ENCODE measurements around the gene CDH4.

CDH4 gene

GRCh38 chr20:61588411-61589385, 336.6 kb downstream of the CDH4 start:
- DNase-seq: peak; percentile 86

- DNase-seq: no peak
Observed at GRCh38 chr20:61590236-61590635, 338.2 kb downstream of the CDH4 start.

DNA sequence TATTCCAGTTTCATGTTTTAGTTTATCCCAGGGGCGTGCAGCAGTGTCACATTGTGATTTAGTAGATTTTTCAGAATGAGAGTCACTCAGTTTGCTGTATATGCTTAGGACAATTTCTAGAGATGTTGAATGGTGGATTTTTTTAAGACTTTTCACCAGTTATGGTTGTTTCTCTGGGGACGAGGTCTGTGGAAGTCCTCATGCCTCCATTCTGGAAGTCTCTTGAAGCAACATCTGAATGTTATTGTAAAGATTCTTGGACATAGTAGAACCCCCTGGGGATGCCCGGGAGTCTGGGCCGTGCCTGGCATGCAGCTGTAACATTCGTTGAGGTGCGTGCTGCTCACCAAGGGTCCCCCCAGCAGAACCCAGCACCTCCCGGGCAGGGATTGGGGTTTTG, 341.5 kb downstream of the CDH4 start:
- DNase-seq: peak; percentile 78

DNA sequence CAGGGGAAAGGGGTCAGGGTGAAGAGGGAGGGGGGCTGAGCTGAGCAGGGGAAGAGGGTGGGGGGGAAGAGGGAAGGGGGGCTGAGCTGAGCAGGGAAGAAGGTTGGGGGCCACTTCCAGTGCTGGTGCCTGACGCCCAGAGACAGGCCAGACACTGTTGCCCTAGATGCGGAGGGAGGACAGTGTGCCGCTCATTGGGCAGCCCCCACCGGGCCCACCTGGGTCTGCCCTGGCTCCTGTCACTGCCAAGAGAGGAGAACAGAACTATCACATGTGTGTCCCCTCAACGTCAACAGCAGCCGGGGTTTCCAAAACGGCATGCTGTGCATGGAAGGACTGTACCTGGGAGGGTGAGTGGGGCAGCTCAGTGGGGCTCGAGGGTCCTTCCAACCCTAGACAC, 342.1 kb downstream of the CDH4 start:
- no peak for DNase-seq

DNA sequence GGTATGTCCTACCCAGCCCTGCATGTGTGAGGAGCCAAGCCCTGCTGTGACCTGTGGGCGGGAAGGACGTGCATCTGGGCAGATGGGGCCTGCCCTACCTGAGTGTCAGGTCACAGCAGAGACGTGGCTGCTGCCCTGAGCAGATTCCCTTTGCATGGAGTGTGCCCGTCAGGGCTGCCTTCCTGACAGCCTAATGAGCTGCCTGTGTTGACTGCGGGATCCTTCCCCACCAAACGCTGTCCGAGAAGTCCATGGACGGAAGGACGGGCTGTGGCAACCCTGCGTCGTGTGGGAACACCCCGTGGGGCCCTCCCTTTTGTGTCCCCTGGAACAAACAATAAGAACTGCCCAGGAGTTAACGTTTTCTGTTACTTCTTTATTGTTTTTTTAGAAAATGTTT, 343.2 kb downstream of the CDH4 start:
- DNase-seq: no peak

- DNase-seq: peak; percentile 9
Observed at GRCh38 chr20:61596687-61597330, 344.7 kb downstream of the CDH4 start.

DNA sequence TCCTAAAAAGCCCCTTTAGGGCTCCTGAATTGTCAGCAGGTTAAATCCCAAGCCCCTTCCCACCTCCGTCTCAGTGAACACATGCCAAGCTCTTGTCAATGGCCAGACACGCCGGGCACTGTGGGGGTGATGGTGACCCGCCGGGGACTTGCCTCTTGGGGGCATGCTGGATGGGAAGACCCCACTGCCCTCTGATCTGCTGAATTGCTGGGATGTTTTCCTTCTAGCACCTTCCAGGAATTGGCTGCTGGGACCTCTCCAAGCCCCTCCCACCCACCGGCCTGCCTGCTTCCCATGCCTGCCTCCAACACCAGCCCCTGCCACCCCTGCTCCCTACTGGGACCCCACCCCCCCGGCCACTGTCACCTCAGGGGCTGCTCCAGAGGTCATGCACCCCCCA, 345.9 kb downstream of the CDH4 start:
- no peak for DNase-seq

DNA sequence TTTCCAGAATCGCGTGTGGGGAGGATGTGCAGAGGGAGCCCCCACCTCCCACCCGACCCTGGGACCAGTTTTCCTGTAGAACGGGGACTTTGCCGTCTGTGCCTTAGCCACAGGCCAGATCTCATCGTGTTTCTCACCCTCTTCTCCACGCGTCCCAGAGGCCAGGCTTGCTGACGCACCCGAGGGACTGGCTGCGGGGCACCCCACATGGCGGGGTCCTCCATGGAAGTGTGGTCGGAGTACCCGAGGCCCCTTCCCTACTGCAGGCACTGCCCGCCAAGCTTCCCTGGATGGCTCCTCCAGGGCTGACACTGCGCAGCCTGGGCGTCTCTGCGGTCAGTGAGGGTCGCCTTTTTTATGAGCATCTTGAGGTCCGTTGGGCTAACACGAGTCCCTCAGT, 346.5 kb downstream of the CDH4 start:
- DNase-seq: no peak

DNA sequence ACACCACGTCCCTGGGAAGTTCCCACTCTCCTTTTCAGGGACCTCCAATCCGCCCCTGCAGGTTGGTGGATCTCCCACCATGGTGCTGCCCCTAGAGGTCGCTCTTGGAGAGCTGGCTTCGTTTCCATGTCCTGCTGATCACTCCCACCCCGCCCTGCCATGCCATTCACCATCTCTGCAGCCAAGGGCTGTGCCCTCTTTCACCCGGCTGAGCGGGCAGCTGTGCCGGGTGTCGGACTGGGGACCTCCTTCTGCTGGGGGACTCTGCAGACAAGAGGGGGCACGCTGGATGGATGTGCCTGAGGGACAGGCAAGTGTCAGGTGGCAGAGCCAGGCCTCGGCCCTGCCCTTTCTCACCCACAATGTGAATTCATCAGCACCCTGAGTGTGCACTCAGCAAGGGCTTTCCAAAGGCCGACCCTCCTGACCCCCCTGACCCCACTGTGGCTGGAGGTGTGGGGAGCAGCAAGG, 347.0 kb downstream of the CDH4 start:
- no peak for DNase-seq

- no peak for DNase-seq
Observed at GRCh38 chr20:61599541-61599992, 347.5 kb downstream of the CDH4 start.

DNA sequence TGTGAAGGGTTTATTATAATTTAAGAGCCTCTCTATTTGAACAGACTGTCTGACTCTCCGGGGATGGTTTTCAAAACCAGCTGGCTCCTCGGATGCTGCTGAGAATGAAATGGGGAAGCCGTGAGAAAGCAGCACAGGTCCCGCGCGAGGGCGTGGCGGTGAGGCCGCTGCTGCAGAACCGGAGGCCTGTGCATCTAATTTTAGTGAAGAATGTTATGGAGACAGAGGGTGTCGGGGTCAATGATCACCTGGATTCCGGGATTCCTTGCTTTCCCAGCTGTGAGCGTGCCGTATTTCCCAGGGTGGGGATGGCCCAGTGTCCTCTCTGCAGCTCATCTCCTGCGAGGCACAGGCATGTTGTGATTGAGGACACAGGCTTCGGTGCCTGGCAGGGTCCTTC, 348.0 kb downstream of the CDH4 start:
- DNase-seq: no peak

- DNase-seq: no peak
Observed at GRCh38 chr20:61601361-61601760, 349.3 kb downstream of the CDH4 start.

GRCh38 chr20:61601853-61602252, 349.8 kb downstream of the CDH4 start:
- no peak for DNase-seq

DNA sequence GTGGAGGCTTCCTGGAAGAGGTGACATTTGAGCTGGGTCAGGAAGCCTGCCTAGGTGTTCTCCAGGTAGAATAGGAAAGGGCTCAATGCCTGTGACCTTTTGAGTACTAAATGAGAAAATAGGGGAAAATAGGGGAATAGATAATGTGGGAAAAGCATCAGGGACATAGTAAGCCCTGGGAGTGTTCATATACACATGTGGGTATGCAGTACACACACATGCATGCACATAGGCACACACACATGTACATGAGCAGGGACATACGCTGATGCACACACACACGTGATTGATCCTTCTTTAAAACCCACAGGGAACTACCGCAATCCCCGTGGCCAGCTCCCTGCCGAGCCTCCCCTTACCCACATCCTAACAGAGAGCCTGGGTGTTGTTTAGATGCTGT, 351.7 kb downstream of the CDH4 start:
- no peak for DNase-seq

DNA sequence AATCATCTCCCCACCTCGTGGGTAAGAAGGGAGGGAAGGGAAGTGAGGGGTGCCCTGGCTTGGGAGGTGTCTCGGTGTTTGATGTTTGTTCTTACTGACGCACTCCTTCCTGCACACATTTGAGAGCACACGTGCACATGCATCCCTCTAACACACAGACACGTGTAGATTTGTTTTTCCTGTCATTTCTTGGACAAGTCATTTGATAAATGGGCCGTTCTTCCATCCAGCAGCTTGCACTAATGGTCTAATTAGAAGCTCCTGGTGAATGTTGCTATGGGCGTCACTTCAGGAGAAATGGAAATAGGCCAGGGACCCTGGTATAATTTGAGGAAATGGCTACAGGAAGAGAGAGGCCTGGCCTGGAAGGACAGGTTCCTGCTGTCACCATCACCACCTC, 352.5 kb downstream of the CDH4 start:
- no peak for DNase-seq

- no peak for DNase-seq
Observed at GRCh38 chr20:61605283-61605682, 353.2 kb downstream of the CDH4 start.

DNA sequence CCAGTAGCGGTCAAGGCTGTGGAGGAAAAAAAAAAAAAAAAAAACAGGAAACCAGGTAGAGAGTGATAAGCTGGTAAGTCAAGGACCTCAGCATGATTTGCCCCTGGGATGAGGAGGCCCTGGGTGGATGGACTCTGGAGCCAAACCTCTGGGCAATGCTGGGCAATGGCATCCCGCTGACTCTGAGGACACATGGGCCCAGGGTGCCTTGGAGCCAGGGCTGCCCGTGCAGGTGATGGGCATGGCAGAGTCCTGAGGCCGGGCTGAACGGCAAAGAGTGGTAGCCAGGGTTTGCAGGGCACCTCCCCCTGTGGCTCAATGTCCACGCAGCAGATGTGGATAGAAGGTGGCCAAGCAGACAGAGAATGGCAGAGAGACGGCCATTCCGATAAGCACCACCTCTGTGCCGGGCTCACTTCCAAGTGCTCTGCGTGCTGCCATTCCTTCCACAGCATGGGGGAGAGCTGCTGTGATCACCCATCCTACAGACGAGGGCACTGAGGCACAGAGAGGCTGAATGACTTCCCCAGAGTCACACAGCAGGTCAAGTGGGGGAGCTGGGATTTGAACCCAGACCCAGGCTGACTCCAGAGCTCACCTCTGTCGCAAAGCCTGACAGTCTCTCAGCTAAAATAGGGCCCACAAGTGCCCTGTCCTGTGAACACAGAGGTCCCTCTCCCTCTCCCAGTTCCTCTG, 353.9 kb downstream of the CDH4 start:
- DNase-seq: no peak

GRCh38 chr20:61608275-61609085, 356.4 kb downstream of the CDH4 start:
- peak; percentile 38 for DNase-seq

- no peak for DNase-seq
Observed at GRCh38 chr20:61609461-61609860, 357.4 kb downstream of the CDH4 start.

DNA sequence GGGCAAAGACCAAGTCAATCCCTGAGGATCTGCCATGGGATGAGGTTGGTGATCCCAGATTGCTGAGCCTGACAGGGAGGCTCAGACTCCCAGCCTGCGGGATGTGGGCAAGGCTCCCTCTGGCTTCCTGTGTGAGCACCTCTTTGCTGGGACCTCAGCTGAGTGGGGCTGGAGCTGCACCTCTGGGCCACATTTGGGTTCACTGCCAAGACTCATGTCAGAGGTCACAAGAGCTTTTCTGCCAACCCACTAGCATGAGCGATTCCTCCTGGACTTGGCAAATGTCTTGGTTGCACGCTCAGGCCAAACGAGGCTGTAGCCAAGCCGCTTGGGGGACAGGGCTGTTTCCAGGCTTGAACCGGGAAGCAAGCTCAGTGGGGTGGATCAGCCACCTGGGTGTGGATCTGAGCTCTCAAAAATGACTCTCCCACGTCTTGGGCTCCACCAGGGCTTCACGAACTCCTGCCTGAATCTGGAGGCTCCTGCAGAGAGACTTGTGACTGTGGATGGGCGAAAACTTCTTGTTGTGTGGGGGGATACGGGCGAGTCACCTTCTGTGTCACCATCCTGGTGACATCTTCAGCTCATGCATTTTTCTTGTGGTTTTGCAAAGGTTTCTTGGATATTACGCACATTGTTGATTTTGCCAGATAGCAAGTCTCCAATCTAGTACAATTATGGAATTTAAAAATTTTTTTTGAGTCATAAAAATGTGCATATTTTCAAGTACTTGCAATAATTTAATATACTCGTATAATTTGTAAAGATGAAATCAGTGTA, 359.5 kb downstream of the CDH4 start:
- peak; percentile 67 for DNase-seq

GRCh38 chr20:61613917-61614705, 362.1 kb downstream of the CDH4 start:
- DNase-seq: no peak

All from fibroblast of skin of scalp (primary cell).